Measurements from ENCODE around the gene MAB21L3.

GRCh38 chr1:116154536-116154935 is 43.3 kb downstream of the MAB21L3 start:
- TF ChIP-seq REL (CRISPR knock-in tag; conservative IDR thresholded peaks at IDR 0.05) (no peak), ZNF510 (CRISPR knock-in tag; IDR thresholded peaks at IDR 0.05; ENCODE audit: low read depth) (no peak), ZNF230 (CRISPR knock-in tag; IDR thresholded peaks at IDR 0.05) (no peak), AGO2 (optimal IDR thresholded peaks at IDR 0.05; ENCODE audit: low read depth, low read length) (no peak)
